Retinal pigment epithelial cell (primary cell): ENCODE results near the gene RCE1.

ENCODE experiments used
- DNase-seq: peaks from one replicate; pipeline ENCODE4 v3.0.0-alpha.2; 2010; ENCODE audit warnings: low read depth
- H3K4me3 ChIP-seq: 2 replicates; pipeline ENCODE4 v1.5.1; 2011; ENCODE audit warnings: mild to moderate bottlenecking, low read length, control low read depth, moderate library complexity
- TF ChIP-seq, protein P1 (sequence below): conservative IDR thresholded peaks from 2 replicates; pipeline ENCODE4 v1.5.1; 2011; ENCODE audit warnings: low read depth, low read length, control low read depth, inconsistent platforms

The RCE1 gene

DNA sequence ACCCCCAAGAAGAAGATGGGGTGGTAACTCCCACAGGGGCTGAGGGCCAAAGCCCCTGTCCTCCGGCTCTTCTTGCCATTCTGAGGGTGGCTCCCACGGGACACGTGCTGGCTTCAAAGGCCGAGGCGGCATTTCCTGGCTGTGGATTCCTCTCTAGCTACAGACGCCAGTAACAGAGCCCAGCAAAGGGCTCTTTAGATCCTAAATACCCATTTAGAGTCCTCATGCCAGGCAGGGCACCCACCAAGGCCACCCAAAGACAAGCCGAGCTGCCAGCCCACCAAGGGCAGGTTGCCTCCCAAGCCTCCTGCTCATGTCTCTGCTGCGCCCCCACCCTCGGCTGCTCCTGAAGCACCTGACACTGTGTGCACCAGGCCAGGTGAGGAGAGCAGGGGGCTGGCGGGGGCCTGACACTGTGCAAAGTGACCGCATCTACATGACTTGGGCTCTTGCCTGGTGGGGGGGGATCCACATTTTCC lies 19.4 kb downstream of the RCE1 start:
- no peak for DNase-seq
- H3K4me3 ChIP-seq, result no peak overlapping the region
- TF ChIP-seq, protein P1, sequence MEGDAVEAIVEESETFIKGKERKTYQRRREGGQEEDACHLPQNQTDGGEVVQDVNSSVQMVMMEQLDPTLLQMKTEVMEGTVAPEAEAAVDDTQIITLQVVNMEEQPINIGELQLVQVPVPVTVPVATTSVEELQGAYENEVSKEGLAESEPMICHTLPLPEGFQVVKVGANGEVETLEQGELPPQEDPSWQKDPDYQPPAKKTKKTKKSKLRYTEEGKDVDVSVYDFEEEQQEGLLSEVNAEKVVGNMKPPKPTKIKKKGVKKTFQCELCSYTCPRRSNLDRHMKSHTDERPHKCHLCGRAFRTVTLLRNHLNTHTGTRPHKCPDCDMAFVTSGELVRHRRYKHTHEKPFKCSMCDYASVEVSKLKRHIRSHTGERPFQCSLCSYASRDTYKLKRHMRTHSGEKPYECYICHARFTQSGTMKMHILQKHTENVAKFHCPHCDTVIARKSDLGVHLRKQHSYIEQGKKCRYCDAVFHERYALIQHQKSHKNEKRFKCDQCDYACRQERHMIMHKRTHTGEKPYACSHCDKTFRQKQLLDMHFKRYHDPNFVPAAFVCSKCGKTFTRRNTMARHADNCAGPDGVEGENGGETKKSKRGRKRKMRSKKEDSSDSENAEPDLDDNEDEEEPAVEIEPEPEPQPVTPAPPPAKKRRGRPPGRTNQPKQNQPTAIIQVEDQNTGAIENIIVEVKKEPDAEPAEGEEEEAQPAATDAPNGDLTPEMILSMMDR, result no peak

DNA sequence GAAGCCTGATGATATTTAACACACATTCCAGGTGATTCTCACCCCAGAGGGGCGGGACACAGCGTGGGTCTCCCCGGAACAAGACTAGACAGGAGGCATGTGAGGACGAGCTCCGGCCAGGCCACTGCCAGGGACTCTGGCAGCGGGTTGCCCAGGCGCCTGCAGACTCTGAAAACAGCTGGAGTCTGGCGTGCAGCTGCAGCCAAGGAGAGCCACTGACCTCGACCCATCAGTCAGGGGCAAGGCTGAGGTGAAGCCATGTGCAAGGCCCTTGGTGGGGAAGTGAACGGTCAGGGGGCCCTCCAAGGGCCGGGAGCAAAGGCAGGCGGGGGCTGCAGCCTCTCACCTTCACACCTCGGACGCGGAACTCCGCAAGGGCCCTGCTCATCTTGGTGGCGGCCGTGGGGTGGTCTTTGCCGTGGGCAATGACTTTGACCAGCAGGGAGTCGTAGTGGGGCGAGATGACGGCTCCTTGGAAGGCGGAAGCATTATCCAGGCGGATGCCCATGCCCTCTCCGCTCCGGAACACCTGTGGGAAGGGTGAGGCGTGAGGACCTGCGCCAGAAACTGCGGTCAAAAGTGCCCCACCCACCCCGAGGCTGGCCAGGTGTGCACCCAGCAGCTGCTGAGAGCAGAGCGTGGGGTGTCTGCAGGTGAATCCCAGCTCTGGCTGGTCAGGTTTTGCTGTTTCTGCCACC lies 20.3 kb downstream of the RCE1 start:
- no peak overlapping the region for H3K4me3 ChIP-seq
- TF ChIP-seq, protein P1, result no peak
- no peak for DNase-seq

DNA sequence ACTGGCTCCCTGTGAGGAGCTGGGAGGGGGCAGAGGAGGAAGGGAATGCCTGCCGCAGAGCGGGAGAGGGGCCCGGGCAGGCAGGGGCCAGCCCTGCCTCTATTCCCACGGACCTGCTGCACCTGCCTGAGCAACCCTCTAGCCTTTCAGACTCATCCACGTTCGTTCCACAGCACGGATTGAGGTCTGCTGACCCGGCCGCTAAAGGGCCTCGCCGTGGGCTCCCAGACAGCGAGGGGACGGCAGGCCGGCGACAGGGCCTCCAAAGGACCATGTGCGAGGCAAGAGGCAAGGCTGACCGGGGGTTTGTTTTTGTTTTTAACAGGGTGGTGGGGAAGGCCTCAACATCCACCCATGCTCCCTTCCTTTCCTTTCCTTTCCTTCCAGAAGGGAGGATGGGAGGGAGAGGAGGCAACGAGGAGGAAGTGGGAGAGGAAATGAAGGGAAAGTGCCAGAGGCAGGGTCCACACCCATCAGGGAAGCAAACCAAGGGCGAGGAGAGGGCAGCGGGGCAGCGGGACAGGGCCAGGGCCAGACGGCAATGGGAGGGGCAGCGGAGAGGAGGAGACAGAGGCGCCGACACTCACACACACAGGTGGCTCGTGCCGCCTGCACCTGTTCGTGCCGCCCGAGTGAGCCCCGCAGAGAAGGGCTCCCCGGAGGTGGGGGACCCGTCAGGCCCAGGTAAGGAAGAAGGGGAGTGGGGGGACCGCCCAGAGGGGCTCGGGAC lies 21.1 kb downstream of the RCE1 start:
- no peak for DNase-seq
- TF ChIP-seq, protein P1, result no peak

DNA sequence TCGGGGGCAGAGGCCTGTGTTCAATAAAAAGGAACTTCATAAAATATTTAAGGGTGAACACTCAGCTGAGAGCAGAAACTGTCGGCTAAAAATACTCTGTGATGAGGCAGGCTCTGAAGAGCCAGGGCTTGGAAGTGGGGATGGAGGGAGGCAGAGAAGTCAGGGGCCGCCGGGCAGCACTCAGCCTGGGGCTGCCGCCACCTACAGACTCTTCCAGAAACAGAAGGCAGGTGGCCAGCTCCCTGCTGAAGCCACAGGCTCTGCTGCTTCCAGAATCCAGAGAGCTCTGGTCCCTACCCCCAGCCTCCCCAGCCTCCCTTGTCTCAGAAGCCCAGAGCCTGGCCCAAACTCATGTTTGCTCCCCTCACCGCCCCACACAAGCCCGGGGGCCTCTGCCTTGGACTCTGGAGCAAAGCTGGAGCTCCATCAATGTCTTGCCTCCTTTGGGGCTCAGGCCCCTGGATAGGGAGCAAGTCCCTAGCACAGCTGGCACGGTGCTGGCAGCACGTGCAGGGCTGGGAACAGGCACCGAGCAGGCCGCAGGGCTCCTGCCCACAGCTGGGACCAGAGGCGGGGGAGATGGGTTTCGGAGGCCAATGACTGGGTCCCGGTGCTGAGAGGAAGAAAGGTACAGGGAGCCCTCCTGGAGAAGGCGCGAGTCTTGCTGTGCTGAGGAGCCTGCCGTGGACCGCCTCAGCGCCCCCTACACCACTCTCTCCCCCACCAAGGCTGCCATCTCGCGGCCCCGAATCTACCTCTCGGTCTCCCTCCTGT lies 21.9 kb downstream of the RCE1 start:
- TF ChIP-seq, protein P1, result no peak
- no peak overlapping the region for H3K4me3 ChIP-seq
- no peak for DNase-seq

More for the DNA sequence above, 21.1 kb downstream of the RCE1 start:
- H3K4me3 ChIP-seq, result no peak overlapping the region

DNA sequence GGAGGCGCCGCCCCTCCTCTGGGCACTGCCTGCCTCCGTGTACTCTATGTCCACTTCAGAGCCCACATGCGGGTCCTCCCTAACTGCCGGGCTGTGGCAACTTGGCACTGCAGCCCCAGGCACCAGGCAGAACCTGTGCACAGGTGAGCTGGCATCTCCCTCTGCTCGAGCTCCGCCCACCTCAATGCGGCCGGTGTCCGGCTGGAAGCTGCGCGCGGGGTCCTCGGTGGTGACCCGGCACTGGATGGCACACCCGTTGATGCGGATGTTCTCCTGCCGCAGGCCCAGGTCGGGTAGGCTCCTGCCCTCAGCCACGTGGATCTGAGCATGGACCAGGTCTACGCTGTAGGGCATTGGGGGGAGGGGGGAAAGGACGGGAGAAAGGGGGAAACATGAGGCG lies 22.8 kb downstream of the RCE1 start:
- DNase-seq, result no peak
- H3K4me3 ChIP-seq, result no peak overlapping the region
- TF ChIP-seq, protein P1, result no peak

DNA sequence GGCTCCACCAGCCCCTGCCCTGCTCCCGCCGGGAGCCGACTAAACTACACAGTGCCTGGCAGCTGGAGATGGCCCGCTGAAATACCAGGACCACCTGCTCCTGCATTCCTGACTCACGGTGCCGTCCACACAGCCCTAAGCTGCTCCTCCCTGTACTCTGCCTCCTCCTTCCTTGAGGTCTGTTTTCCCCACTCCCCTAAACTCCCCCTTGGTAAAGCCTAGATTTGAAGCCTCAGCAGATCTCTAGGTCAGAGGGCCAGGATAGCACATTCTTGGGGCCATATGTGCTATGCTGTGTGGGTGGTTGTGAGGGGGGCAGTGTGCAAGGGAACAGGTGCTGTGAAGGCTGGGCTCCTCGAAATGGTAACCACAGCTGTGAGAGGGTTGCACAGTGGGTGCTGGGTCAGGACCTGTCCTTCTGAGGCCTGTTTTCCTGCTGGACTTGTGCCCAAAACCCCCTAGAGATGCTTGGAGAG lies 23.3 kb downstream of the RCE1 start:
- no peak for DNase-seq
- TF ChIP-seq, protein P1, result no peak
- no peak overlapping the region for H3K4me3 ChIP-seq
